ENCODE results near the gene TRAF2. TPM values are rescaled to one million over a fixed set of nuclear protein-coding genes. Genes with fewer than 3 reads are reported as not detected.
A peak's percentile ranks its signal among the peaks of the same experiment; 100 is the strongest.

Gene TRAF2
- total RNA-seq, 1 donor from 2014 or later = 7.8 TPM

- DNase-seq = no peak
These were observed 51.1 kb downstream of the TRAF2 start for GRCh38 chr9:136937186-136938001.

- no peak for DNase-seq
These were observed 53.2 kb downstream of the TRAF2 start for GRCh38 chr9:136939431-136939995.

GRCh38 chr9:136939996-136940525, 53.7 kb downstream of the TRAF2 start:
- no peak for DNase-seq

GRCh38 chr9:136940526-136941230, 54.4 kb downstream of the TRAF2 start:
- no peak for DNase-seq

GRCh38 chr9:136941231-136942111, 55.2 kb downstream of the TRAF2 start:
- DNase-seq = no peak

GRCh38 chr9:136942112-136942880, 56.0 kb downstream of the TRAF2 start:
- DNase-seq = no peak

- DNase-seq = no peak
These were observed 56.5 kb downstream of the TRAF2 start for GRCh38 chr9:136942881-136943230.

- DNase-seq = no peak
These were observed 57.2 kb downstream of the TRAF2 start for GRCh38 chr9:136943291-136944211.

- DNase-seq = no peak
These were observed 57.8 kb downstream of the TRAF2 start for GRCh38 chr9:136944212-136944518.

- peak; percentile 95 for DNase-seq
These were observed 58.4 kb downstream of the TRAF2 start, which contains the start of the genes C8G and FBXW5 for GRCh38 chr9:136944519-136945332. TSS of gene C8G (plus strand) at chr9:136945243. CDS start at chr9:136945321, 78 bp downstream. TSS of gene FBXW5 (minus strand) at chr9:136944738. CDS start at chr9:136944083, 655 bp downstream.

- no peak for DNase-seq
These were observed 59.3 kb downstream of the TRAF2 start for GRCh38 chr9:136945333-136946227.

GRCh38 chr9:136946228-136947027, 60.1 kb downstream of the TRAF2 start:
- no peak for DNase-seq

GRCh38 chr9:136947028-136947891, 60.9 kb downstream of the TRAF2 start:
- no peak for DNase-seq

GRCh38 chr9:136947955-136948510, 61.7 kb downstream of the TRAF2 start:
- DNase-seq = no peak

GRCh38 chr9:136949239-136949816, 63.0 kb downstream of the TRAF2 start:
- DNase-seq = no peak
